GM18907 (cell line): Measurements from ENCODE around the gene CNTFR.

ENCODE experiments used
- ATAC-seq: cut with Tn5 transposase; IDR thresholded peaks from one replicate; pipeline ENCODE4 v1.9.1; 2021; ENCODE audit warnings: mild to moderate bottlenecking, moderate library complexity; ENCODE audit not compliant: unreplicated experiment

CNTFR gene

DNA sequence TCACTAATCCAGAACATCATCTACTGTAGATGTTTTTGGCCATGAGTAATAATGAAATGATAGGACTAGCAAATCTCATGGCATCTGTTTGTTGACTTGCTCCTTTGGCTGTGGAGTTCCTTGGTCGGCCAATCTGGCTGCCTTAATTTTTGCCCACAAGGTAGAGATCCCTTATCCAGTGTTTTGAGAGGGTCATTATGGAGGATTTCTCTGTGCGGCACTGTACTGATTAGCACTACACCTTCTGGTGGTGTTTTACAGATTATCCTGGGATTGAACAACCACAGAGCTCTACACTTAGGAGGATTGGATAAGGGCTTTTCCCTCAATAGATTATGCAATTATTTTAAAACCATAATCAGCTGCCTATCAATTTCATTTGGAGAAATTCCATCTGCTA lies 63.5 kb downstream of the CNTFR start:
- no peak for ATAC-seq

DNA sequence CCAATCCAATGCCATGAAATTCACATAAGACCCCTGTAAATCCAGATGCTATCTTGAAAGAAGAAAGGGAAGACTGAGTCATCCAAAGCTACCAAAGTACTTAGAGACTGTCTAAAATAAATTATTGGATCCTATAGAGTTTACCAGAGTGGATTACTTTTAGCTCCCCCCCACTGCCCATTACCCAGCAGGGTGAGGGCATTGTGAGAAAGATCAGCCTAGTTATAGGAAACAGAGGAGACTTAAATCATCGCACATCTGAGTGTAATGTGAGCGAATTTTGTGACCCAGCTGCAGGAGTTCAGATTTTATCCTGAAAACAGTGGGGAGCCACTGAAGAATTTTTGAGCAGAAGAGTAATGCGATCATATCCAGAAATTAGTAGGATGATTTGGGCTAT lies 65.2 kb downstream of the CNTFR start:
- ATAC-seq: no peak

DNA sequence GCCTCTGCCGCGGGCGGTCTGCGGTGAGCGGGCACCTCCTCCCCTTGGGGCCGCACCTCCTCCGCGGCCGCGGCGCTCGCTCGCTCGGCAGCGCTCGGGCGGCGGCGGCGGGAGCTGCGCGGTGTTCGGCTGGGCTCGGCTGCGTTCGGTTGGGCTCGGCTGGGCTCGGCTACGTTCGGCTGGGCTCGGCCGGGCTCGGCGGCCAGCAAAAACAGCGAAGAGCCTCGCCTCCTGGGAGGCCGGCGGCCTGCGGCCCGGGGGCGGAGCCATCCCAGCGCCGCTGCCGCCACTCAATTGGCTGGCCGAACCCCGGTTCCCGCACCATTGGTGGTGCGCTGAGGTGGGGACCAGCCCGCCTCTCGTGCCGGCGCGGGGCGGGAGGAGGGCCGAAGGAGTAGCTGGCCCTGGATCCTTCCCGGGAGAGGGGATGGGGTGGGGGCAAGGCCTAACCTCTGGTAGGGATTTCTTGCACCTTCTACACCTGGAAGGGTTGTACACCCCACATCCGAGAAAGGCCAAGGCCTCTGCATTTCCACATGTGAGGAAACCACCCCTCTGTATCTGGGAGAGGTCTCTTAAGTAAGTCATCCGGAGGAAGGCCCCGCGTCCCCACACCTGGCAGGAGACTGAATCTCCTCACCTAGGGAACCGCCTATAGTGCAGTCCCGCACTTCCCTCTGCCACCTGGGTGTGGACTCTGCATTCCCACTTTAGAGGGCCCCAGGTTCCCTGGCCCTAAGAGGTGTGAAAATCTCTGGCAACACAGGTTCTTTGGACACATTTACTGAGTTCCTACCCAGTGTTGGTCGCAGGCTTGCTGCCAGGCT lies 66.3 kb downstream of the CNTFR start, which contains the start of gene ENHO:
Gene ENHO, minus strand, starts transcription at position 20 of the 827 bp plus-strand sequence. CDS start 1,295 bp downstream, outside the sequence.
- ATAC-seq: peak; percentile 81

DNA sequence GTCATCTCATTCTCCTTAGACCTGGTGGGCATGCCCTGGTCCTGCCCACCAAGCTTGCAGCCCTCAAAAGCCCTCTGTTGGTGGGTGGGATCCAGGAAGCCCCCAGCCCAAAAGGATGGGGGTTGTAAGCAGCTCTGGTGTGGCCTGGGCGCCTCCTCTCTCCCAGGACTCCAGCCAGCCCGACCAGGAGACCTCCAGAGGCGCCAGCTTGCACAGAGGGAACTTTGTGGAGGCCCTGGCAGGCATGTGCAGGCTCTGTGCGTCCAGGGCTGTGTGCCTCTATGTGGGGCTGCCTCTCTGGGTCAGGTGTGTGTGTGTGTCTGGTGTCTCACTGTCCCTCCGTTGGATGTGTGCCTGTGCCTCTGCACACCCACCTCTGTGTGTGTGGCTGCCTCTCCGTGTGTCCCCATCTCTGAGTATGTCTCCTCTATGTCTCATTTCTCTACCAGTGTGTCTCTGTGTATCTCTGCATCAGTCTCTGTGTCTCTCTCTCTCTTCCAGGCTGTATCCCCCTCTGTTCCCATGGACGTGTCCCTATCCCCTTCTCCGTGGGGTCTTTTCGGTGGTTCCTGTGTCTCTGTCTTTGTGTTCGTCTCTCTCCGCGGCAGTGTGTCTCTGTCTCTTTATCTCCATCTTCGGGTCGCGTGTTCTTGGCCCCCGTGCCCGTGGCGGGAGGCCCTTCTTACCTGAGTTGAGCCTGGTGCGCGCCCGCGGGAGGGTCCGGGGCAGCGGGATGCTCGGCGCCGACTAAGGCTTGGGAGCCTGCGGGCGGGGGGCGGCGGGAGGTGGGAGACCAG lies 67.2 kb downstream of the CNTFR start:
- peak; percentile 6 for ATAC-seq

DNA sequence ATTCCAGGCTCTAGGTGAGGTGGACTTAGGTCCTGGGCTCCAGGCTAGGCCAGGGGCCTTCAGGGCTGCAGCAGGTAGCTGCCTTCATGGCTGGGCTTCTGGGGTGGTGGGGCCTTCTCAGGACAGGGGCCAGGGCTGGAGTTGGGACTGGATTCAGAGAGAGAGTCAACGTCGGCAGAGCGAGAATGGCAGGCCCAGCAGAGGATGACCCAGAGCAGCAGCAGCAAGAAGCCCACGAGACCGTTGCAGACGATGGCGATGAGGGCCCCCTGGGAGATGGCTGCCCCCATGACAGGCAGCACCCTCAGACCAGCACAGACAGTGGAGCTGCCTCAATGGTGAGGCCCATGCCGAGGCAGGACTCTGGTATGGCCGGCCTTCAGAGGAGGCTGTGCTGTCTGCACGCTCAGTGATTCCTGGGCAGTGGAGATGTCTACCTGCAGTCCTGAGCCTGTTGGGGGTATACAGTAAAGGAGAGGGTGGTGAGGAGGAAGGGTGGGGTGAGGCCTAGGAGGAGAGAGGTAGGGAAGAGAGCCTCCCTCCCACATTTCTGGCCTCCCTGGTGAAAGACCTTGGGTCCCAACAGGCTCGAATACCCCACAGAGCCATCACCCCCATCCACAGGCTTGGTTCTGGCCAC lies 68.0 kb downstream of the CNTFR start:
- no peak for ATAC-seq

DNA sequence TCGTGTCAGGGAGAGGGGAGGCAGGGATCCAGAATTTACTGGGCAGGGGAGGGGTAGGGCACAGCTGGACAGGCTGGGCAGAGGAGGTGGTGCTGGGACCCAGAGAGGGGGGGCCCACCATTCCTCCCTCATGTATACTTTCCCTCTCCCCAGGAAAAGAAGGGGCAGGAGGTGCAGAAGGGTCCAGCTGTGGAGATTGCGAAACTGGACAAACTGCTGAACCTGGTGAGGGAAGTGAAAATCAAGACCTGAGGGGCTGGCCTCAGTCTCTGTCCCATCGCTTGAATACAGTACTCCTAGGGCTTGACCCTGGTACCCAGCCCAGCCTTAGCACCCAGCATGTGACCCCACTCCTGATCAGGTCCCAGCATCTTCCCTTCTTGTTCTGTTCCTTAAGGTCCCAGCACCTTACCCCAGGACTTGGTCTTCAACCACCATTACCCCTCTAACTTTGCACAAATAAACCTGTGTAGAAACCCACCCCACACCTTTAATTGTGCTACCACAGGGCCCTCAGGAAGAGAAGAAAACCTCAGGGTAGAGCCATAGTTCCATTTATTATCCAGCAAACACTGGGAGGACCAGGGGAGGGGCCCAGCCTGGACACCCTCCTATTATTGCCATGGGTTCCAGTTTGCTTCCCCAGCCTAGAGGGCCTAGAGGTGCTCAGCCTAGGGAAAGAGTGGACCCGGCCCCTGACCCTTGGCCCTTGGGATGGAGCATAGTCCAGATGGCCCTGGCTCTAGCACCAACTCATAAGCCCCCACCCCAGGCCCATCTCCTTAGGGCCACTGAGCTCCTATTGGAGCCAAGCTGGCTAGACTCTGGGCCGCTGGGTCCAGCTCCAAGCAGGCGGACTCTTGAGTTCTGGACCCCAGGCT lies 68.8 kb downstream of the CNTFR start:
- ATAC-seq: no peak

DNA sequence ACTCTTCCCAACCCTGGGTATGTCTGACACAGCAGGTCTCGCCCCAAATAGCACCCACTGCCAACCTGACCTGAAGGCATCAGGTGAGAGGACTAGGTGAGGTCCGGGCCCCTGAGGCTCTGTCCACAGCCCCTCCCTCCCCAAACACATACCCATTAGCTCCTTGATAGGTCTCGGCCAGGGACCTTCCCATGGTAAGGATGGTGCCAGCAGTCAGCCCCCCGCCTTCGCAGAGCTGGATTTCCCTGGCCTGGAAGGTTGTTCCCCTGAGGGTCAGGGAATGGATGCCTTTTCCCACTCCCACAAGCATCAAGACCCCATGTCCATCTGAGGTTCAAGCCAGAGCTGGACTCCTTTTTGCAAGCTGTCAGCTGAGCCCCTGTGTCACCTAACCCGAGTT lies 69.4 kb downstream of the CNTFR start:
- ATAC-seq: no peak

DNA sequence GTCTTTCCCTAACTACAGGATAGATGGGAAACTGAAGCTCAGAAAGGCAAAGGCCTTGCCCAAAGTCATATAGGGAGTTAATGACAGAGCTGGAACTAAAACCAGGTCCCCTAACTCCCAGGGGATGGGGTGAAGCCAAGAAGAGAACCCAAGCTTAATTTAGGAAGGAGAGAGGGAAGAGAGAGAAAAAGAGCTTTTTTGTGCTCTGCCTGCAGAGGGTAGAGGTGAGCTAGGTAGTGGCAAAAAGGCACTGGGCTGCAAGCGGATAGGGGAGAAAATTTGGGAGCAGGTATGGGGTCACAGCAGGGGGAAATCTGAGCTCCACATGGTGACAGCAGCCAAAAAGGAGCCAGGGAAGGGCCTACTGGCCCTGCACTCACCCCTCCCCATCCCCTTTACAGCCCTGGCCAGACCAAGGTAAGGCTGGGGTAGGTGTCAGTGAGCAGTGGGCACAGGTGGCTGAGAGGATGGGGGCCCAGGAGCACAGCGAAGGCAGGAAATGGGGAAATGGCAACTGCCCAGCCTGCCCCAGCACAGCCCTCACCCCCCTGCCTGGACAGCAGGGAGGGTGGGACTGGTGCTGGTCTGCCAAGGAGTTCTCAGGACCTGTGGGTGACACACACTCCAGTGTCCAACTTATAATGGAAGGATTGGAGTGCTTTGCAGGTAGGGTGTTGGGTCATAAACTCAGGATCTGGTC lies 70.1 kb downstream of the CNTFR start:
- no peak for ATAC-seq

DNA sequence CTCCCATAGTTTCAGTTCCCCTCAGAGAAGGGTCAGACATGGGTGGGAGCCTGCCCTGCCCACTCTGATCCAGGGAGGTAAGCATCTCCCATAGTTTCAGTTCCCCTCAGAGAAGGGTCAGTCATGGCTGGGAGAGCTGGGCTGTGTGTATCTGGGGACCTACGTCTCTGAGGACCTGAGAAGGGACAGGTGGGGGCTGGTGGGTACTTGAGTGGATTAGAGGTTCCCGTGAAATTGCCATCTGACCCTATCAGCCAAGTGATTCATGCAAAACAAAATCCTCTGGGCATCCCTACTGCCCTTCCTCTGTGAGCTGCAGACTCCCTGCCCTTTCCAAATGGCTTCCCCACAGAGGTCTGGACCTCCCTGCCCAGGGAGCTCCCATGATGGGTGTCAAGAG lies 70.6 kb downstream of the CNTFR start:
- ATAC-seq: no peak

DNA sequence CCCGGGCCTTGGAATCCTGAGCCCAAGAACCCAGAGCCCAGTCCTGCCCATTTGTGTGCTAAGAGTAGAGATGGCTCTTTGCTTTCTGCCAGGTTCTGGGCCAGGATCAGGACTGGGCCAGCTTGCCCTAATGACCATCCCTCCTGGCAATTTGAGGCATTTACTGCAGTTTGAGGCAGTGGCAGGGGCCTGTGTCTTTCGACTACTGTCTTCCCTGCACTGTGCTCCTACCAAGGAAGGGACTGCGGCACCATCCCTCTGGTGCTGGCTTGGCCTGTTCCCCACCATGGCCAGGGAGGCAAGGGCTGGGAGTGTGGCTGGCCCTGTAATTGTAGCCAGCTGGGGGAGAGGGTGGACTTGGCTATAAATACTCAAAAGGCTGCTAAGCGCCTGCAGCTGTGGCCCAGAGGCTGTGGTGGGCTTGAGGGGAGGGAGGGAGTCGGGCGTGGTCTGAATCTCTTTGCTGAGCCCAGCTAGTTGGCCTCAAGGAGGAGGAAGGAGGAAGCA lies 71.4 kb downstream of the CNTFR start:
- ATAC-seq: no peak

DNA sequence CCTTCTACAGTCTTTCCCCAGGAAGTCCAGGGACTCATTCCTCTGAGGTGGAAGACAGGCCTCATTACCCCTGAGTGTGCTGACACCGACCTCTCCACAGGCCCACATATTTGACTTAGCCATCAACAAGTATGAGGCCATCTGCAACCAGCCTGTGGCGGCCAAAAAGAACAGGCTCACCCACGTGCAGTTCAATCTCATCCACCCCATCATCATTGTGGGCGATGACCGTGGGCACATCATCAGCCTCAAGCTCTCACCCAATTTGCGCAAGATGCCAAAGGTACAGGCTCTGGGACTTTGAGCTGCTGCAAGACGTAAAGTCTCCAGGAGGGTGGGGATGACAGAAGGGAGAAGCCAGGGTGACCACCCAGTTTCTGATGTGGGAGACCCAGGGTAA lies 72.3 kb downstream of the CNTFR start:
- ATAC-seq: no peak

DNA sequence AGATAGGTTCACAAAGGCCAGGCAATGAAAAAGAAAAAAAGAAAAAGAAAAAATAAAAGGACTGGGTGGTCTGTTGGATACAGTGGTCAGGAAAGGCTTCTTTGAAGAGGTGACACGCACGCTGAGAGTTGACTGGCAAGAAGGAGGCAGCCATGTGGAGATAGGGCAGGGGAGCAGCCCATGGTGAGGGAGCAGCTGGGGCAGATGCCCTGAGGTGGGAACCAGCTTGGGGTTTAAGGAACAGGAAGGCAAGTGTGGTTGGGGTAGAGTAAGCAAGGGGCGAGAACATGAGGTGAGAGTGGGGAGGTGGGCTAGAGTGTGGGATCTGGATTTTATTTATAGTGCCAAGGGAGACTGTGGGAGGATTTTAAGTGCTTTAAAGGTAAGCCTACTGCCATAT lies 73.6 kb downstream of the CNTFR start:
- no peak for ATAC-seq

DNA sequence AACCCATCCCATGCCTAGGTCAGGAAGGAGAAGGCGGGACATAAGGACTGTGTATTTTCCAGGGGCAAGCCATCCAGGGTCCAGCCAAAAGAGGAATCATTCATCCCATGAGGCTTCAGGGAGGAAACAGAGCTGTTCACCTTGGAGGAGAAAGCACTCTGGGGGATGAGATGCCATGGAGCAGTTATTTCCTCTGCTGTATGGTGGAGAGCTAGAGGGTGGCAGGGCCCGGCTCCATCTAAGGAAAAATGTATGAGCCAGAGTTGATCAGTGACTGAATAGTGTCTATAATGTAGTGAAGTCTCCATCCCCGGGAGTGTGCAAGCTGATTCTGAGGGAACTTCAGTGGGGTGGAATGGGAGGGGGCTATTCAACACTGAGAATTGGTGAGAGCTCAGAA lies 74.7 kb downstream of the CNTFR start:
- ATAC-seq: no peak

DNA sequence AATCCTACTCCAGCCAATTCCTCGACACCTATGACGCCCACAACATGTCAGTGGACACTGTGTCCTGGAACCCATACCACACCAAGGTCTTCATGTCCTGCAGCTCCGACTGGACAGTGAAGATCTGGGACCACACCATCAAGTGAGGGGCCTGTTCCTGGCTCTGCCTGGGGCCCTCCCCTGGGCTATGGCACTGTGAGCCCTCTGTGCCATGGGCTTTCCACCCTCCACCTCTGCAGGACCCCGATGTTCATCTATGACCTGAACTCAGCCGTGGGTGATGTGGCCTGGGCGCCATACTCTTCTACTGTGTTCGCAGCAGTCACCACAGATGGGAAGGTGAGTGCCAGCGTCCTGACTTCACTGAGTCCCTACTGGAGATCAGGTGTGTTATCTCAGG lies 75.1 kb downstream of the CNTFR start:
- ATAC-seq: no peak

DNA sequence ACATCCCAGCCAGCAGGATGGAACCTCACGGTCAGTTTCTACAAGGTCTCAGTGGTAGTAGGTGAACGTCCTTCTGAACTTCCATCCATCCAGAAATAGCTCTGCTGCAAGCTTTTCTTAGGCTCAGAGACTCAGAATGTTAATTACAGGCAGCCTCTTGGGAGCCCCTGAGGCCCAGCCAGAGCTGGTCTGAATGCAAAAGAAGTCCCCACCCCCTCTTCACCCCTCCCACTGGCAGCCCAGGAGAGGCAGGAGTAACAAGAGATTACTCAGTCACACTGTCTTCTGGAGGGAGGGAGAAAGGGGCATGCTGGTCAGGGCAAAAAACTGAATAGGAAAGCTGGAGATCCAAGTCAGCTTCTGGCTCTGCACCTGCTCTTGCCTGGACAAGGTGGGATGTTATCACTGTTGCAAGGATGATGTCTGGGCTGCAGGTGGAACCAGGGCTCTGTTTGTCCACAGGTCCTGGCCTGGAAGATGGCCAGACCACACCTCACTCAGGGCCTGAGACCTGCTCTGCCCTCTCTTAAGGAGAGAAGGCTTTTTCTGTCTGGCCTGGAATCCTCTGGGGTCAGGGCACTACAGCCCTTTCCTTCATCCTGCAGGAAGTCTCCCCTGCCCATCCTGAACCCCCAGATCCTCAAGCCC lies 75.8 kb downstream of the CNTFR start:
- no peak for ATAC-seq

DNA sequence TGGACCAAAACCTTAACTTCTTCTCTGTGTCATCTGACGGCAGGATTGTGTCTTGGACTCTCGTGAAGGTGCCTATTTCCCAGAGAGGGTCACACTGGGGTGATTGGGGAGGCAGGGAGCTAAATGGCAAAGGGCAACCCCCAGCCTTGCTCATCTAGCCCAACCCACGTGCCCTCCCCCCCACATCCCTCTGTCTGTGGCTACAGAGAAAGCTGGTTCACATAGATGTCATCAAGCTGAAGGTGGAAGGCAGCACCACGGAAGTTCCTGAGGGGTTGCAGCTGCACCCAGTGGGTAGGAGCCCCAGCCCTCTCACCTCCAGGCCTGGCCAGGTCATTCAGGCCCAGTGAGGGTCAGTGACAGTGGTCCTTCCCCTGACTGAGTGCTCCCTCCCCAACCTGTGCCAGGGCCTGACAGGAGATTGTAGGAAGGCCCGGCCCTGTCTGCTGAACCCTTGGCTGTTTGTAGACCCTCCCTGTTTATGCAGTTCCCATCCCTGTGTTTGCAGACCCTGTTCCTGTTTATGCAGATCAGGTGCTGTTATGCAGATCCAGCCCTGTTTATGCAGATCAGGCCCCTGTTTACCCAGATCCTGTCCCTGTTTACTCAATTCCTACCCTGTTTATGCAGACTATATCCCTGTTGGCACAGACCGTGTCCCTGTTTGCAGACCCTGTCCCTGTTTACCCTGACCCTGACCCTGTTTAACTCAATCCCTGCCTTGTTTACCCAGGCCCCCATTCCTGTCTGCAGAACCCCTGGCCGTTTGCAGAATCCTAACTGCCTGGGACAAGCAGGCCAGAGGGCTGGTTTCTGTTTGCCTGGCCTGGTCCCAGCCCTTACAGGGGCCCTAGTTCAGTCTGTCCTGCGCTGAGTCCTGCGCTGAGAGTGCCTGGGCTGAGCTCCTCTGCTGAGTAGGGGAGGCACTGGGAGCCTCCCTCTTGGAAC lies 77.1 kb downstream of the CNTFR start:
- no peak for ATAC-seq

DNA sequence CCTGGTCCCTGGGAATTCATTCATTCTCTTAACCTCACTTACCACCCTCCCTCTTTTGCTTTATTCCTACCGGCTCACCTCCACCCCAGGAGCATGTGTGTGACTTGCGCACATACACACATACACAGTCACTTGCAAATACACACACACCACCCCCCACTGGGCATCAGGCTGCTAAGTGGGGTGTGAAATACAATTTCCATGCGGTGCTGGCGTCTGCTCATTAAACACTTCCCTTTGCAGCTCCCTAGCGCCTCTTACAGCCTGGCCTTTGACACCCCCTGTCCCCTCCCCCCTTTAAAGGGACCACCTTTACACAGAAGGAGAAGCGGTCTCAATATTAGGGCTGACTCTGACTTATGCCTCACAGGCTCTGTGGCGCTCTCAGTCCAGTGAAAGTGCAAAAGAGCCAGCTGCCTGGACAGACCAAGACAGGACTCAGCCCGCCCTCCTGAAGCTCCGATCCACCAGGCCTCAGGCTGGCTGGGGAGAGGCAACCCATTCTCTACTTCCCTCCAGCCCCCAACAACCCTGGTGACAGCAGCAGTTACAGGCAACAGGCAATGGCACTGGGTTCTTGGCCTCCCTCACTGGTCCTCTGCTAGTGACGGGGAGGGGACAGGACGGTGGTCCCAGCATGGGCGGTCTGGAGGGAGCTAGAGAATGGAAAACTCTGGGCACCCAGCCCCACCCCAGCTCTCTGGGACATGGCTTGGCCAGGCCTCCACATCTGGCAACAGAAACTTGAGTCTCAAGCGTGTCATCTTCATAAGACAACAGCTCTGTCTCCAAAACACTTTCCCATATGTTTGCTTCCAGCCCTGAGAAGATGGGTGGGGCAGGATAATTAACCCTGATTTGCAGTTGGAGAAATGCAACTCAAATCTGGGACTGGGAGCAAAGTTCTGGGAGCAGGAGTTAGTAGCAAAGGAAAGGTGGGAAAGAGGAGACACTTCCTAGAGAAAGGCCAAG lies 78.7 kb downstream of the CNTFR start:
- no peak for ATAC-seq
